Endothelial cell of umbilical vein (primary cell): ENCODE data around the gene SCN2B.

ENCODE experiments used
- EZH2 ChIP-seq: IDR thresholded peaks from 2 replicates; pipeline ENCODE4 v1.6.1; 2012; ENCODE audit warnings: borderline replicate concordance, low read depth, mild to moderate bottlenecking, moderate library complexity, low read length, inconsistent platforms; ENCODE audit not compliant: severe bottlenecking
- MAX ChIP-seq: IDR thresholded peaks from 2 replicates; pipeline ENCODE4 v1.6.1; 2011; ENCODE audit not compliant: insufficient read depth, insufficient read length
- POLR2A ChIP-seq: IDR thresholded peaks from 2 replicates; pipeline ENCODE4 v1.6.1; 2012; ENCODE audit warnings: low read depth, mild to moderate bottlenecking, control low read depth, low read length

GRCh38 chr11:118214210-118214914 lies 37.9 kb upstream of the SCN2B start:
- TF ChIP-seq EZH2 (no peak), POLR2A (no peak), MAX (no peak)
